Tongue (tissue), 2 donors: Measurements from ENCODE around the gene SRBD1. TPM values are rescaled to one million over a fixed set of nuclear protein-coding genes. Genes with fewer than 3 reads are reported as not detected.

Experiments used
- DNase-seq: peaks from one replicate; pipeline ENCODE4 v3.0.0-alpha.2; 2015
- total RNA-seq: library from RNA; depleted of rRNA; stranded (reverse); fragments of >200 nt; gene quantifications from one replicate; pipeline ENCODE4 v1.2.3, GENCODE V29; 2014

The SRBD1 gene
- total RNA-seq, 1 donor from 2014 or later = 25.1 TPM

- no peak for DNase-seq
Measured at GRCh38 chr2:45551862-45552261, 59.2 kb downstream of the SRBD1 start.

DNA sequence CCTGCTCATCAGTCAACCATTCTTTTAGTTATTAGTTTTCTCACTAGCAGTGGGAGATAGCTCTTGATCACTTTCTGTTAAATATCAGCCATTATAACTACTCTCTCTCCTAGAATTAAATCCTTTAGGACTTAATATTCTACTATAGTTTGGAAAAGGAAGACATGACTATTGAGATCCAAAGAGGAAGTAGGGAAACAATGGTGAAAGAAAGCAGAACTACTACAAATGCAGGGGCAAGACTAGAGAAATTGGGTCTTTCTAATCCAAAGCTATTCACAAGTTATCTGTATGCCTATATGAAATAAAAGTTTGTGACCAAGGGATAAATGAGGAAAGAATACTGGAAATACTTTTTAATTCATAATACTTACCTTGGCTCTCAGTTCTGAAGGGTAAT is 65.1 kb downstream of the SRBD1 start:
- no peak for DNase-seq

DNA sequence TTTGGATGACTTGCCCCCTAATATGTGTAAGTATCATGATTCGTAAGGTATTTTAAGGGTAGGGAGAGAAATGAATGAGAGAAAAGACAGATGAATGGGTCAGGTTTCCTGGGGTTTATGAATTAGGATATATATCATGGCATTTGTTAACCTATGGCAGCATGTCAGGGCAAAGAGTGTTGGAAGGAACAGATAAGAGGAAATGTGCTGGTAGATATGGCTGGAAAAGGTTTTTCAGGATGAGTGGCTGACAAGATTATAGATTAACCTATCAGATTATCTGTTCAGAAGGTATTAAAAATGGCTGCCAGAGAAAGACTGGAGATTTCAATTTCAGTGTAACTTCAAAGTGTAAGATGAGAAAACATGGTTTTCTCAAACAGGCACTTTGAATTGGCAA is 67.8 kb downstream of the SRBD1 start:
- no peak for DNase-seq

GRCh38 chr2:45542013-45542412 is 69.1 kb downstream of the SRBD1 start:
- no peak for DNase-seq

DNA sequence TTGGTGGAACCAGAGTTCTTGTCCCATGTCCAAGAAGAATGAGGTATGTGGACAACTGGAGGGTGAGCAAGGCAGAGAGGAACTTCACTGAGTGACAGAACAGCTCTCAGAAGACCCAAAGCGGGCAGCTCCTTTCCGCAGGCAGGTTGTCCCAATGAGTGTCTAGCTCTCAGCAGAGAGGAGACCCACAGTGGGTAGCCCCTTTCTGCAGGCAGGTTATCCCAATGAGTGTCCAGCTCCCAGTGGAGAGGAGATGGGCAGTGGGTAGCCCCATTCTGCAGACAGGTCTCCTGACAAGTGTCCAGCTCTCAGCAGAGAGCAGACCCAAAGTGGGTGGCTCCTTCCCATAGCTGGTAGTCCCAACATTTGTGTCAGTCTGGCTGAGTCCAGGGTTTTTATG is 69.6 kb downstream of the SRBD1 start:
- DNase-seq = no peak

DNA sequence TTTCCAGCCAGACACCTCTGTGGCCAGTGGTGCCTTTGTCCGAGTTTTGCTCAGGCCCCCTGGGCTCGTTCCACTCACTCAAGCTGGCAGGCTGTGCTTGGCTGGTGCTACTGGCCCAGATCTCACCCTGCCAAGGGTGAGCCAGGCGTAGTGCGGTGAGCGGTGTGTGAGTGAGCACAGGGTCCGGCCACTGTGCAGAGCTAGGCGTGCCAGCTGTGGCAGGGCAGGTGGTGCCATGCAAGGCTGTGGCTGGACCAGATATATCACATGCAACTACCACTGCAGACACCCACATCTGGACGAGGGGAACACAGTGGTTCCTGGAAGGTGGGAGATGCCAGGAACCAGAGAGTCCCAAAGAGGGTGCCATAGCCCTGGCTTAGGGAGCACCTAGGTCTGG is 70.1 kb downstream of the SRBD1 start:
- DNase-seq = no peak

GRCh38 chr2:45533771-45534170 is 77.3 kb downstream of the SRBD1 start:
- DNase-seq = peak; percentile 62

DNA sequence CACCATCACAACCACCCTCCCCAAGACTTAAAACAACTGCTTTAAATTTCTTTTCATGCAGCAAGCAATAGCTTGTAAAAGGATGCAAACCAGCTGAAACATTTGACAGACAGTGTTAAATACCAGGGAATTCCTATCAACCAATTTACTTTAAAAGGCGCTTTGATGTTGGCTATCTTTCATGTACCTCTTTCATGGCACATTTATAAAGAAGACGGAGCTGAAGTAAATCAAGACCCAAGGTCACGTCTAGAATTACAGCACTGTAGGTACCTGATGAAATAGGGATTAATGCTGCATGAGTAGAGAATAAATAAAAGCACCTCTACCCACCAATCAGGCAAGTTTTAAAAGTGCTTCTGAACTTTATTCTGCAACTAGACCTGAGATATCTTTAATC is 78.9 kb downstream of the SRBD1 start:
- DNase-seq = no peak

DNA sequence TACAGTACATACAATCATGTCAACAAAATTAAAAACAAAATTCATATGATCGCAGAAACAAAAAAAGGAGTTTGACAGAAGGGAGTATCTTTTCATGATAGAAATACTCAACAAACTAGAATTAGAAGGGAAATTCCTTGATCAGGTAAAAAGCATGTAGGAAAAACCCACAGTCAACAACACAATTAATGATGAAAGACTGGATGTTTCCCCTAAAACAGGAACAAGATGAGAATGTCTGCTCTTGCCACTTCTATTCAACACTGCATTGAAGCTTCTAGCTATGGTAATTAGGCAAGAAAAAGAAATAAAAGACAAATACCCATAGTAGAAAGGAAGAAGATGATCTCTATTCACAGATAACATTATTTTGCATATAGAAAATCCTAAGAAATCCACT is 87.1 kb downstream of the SRBD1 start:
- no peak for DNase-seq

DNA sequence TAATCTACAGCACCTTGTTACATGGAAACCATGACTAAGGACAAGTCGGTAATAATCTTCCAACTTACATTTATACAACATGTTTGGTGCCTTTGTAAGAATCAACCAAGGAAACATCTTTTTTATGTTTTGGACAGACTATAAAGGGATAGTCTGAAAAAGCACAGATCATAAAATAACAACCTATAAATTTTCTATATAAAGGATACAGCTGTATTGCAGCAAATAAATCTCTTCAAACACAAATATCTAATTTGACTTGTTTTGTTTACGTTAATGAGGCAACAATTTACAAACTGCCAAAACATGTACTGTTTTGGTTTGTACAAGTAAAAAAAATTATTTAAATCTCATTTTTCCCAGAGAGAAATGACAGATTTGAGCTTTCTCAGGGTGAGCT is 92.5 kb downstream of the SRBD1 start:
- DNase-seq = no peak

DNA sequence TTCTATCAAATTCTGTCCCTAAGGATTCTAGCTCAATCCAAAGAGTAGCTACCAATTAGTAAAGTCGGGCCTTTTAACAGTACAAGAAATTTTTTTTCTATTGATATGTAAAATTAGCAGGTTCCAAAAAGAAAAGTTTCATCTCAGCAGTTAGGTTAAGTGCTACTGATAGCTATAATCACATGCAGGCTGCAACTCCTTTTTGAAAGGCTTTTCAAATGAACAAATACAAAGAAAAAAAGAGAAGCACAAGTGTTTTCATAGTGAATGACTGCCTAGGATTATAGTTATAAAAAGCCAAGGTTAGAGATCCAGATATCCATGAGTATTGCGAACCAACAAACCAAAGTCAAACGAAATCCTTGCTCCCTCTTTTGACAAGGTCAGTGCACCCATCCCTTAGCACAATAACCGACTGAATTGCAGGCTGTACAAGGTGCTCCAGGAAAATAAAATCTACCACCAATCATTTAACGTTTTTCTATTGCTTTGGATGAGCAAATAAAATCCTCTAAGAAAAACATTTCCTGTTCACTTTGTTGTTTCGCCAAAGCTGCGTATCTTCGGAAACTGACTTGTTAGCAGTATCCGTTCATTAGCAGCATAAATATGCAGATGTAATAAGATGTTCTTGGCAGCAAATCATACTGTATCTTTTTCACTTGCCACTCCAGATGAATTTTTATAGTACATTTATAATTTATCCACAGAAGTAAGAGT is 100.2 kb downstream of the SRBD1 start:
- no peak for DNase-seq

DNA sequence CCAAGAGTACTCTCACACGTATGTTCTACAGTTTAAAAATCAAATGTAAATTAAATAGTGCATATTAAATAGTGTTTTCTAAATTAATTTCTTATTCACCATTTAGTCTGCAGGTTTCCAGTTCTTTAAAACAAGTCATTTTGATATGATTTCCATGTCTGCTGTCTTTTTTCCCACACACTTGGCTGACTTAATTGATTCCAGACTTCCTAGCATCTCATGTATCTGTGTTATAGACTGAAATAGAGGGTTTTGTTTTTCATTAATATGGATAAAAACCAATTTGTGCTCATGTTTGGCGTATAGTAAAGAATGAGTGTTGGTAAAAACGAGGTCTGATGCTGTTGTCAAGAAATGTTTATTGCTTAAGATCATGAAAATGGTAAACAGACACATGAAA is 104.3 kb downstream of the SRBD1 start:
- no peak for DNase-seq

GRCh38 chr2:45505138-45505537 is 105.9 kb downstream of the SRBD1 start:
- no peak for DNase-seq

- DNase-seq = no peak
Measured at GRCh38 chr2:45498661-45499550, 112.2 kb downstream of the SRBD1 start.

DNA sequence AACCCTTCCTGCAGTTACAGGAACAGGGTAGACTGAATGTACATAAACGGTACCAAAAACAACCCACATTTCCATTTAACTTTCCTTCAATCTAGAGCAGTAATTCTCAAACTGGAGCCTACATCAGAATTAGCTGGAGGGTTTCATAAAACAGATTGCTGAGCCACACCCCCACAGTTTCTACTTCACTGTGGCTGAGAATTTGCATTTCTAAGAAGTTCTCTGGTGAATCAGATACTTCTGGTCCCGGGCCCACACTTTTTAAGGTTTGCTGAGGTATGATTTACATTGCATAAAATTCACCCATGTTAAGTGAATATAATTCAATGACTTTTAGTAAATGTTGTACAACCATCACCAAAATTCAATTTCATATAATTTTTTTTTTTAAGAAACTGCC is 113.7 kb downstream of the SRBD1 start:
- no peak for DNase-seq

DNA sequence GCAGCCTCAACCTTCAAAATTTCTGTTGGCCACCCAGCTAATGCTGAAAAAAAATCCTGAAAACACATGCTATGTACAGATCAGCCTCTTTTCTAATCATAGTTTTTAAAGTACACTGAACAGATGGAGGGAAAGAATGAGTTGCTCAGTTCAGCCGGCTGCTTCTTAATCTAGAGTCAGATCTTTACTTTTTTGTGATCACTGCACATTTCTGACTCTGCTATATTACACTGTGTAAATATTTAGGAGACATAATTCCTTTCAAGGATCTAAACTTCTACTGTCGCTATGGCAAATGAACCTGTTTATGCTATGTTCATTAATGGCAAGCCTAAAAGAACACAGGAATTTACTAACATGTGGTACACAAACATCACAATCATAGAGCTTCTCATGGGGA is 114.2 kb downstream of the SRBD1 start:
- DNase-seq = peak; percentile 16

- no peak for DNase-seq
Measured at GRCh38 chr2:45494978-45495293, 116.1 kb downstream of the SRBD1 start.

GRCh38 chr2:45494275-45494977 is 116.6 kb downstream of the SRBD1 start:
- DNase-seq = peak; percentile 89

DNA sequence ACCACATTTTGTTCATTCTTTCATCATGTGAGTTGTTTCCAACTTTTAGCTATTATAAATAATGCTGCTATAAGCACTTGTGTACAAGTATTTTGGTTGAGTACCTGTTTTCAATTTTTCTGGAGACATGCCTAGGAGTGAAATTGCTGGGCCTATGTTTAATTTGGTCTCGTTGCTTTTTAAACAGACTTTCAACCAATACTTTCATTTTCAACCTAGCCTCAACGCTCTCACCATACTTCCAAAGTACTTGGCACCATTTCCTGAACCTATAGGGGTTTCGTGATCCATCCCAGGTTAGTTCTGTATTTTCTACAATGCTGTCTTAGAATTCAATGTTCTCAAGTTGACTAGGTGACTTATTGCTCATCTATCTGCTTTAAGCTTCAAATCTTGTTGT is 126.1 kb downstream of the SRBD1 start:
- no peak for DNase-seq

DNA sequence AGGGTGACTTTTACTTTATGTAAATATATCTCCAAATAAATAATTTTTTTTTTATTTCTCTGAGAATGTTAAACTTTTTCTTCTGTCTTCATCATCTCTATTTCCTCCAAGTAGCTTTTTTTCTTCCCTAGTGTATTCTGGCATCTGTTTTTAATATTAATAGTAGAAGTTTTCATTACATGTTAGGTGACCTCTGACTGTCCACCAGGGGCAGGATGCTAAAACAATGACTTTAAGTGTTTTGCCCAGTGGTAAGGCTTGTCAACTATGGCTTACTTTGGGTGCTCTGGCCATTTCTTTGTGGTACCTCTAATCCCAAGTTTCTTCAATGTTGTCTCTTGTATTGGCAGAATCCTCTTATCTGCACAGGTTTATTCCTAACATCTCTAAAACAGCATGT is 127.1 kb downstream of the SRBD1 start:
- no peak for DNase-seq

GRCh38 chr2:45477546-45477945 is 133.5 kb downstream of the SRBD1 start:
- no peak for DNase-seq

DNA sequence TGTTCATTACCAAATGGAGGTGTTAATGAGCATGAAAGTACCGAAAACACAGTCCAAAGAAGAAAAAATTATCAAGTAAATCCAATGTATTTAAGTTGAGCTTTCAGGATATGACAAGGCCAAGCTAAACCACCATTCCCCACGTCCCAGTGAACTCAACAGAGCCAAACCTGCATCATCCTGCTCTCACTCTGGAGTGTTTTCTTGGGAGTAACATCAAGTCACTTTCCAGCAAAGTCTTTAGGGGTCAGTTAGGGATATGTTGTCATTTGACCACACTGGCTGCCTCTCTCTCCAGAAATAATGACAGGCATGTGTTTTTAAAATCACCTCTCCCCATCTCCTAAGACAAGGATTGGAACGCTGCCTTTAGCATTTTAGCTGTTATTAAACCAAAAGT is 140.5 kb downstream of the SRBD1 start:
- peak; percentile 37 for DNase-seq
